ENCODE results near the gene EPN1.

GRCh38 chr19:55658846-55659459 is 16.1 kb upstream of the EPN1 start:
- no peak for TF ChIP-seq ZBTB33 (IDR thresholded peaks at IDR 0.05)
- TF ChIP-seq CTCF (IDR thresholded peaks at IDR 0.05; ENCODE audit: low read depth, low read length, missing input control), result no peak
- TF ChIP-seq RAD21 (IDR thresholded peaks at IDR 0.05), result no peak
- TF ChIP-seq EGR1 (IDR thresholded peaks at IDR 0.05; ENCODE audit: low read depth in 2 of 2), result no peak
- no peak for TF ChIP-seq ATF3 (IDR thresholded peaks at IDR 0.05)

Measured in liver (tissue), 3 donors.